ENCODE results near the gene BST1.

DNA sequence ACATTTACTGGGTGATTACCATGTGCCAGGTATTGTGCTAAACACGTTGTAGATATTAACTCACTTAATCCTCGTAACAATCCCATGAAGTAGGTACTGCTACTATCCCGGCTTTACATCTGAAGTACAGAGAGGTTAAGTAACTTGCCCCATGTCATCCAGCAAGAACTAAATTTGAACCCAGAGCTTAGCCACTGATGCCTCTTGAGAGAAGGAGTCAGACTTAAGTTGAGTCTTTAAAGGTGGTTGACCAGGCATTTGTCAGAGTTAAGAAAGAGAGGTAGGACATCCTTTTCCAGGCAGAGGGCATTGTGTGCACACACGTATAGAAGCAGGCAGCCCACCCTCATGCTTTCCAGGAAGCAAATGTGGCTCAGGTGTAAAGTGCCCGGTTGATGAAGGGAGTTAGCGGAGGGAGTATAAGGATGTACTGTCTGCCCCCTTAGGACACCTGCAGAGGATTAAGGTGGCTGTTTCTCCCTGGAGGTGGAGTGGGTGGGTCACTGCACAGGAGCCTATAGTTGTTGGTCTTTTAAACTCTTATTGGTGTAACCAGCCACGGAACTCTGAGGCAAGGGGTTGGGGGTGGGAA, 74.9 kb downstream of the BST1 start:
- TF ChIP-seq, protein P1, sequence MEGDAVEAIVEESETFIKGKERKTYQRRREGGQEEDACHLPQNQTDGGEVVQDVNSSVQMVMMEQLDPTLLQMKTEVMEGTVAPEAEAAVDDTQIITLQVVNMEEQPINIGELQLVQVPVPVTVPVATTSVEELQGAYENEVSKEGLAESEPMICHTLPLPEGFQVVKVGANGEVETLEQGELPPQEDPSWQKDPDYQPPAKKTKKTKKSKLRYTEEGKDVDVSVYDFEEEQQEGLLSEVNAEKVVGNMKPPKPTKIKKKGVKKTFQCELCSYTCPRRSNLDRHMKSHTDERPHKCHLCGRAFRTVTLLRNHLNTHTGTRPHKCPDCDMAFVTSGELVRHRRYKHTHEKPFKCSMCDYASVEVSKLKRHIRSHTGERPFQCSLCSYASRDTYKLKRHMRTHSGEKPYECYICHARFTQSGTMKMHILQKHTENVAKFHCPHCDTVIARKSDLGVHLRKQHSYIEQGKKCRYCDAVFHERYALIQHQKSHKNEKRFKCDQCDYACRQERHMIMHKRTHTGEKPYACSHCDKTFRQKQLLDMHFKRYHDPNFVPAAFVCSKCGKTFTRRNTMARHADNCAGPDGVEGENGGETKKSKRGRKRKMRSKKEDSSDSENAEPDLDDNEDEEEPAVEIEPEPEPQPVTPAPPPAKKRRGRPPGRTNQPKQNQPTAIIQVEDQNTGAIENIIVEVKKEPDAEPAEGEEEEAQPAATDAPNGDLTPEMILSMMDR (IDR thresholded peaks at IDR 0.05) = no peak
- TF ChIP-seq POLR2A (IDR thresholded peaks at IDR 0.05) = no peak

Measured in body of pancreas (tissue), 4 donors.